ENCODE data around the gene RPGR.

The RPGR gene

DNA sequence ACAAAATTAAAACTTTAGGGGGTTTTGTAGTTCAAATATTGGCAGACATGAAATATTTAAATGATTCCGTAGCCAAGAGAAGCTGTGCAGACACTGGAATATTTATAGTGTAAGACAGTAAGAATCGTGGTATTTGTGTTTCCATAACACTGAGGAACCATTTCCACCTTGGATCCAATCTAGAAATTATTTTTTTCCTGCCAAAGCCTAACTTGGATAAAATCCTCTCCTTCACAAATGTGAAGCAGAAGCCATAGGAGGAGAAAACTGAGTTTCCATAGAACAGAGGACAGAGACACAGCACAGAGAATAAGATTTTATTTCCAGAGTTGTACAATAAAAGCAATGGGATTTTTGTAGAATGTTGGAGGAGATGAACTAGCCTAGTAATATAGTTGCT is 86.8 kb downstream of the RPGR start:
- Histone ChIP-seq H3K36me3 (ENCODE audit: insufficient read depth, low read length) (no peaks in the 10 kb centered on the region), H3K9ac (ENCODE audit: low read depth, low read length, poor library complexity, severe bottlenecking) (no peak overlapping the region), H3K4me3 (ENCODE audit: low read length, poor library complexity, severe bottlenecking) (no peak overlapping the region), H3K4me1 (ENCODE audit: insufficient read depth, low read length, poor library complexity, severe bottlenecking) (no peaks in the 10 kb centered on the region), H3K9me3 (ENCODE audit: insufficient read depth, low read depth, low read length) (no peaks in the 10 kb centered on the region), H3K4me2 (ENCODE audit: low read depth, low read length, poor library complexity, severe bottlenecking) (no peak overlapping the region), H2AFZ (ENCODE audit: low read length) (no peak overlapping the region), H3K79me2 (ENCODE audit: insufficient read depth, low read length) (no peaks in the 10 kb centered on the region), H3K9me2 (replicated peaks; ENCODE audit: low read depth, low read length) (no peaks in the 10 kb centered on the region), H3F3A (ENCODE audit: low read depth) (no peaks in the 10 kb centered on the region), H4K20me1 (ENCODE audit: insufficient read depth, low read length, poor library complexity, severe bottlenecking) (no peaks in the 10 kb centered on the region), H3K27me3 (ENCODE audit: insufficient read depth, low read length, poor library complexity, severe bottlenecking) (no peaks in the 10 kb centered on the region)
- TF ChIP-seq EZH2phosphoT487 (IDR thresholded peaks at IDR 0.05; ENCODE audit: borderline replicate concordance): no peak

DNA sequence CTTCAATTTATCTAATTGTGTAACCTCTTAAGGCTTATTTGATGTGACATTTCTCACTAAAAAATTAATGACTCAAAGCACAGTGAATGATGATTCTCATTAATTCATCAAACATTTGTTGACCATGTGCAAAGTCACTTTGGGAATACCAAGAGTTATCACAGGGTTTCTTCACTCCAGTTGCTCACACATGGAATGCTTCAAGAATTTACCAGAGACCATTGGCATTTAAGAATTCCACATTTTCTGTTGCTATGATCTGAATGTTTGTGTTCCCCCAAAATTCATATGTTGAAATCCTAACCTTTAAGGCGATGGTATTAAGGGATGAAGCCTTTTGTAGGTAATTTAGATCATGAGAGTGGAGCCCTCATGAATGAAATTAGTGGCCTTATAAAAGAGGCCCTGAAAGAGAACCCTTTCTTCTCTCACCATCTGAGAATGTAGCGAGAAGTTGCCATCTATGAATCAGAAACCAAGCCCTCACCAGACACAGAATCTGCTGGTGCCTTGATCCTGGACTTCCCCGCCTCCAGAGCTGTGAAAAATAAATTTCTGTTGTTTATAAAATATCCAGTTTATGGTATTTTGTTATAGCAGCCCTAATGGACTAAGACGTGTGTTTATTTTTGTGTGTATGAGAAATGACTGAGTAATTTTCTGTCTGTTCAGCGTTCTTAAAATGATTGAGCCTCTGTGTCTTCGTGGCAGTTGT is 90.3 kb downstream of the RPGR start:
- TF ChIP-seq, protein P1, sequence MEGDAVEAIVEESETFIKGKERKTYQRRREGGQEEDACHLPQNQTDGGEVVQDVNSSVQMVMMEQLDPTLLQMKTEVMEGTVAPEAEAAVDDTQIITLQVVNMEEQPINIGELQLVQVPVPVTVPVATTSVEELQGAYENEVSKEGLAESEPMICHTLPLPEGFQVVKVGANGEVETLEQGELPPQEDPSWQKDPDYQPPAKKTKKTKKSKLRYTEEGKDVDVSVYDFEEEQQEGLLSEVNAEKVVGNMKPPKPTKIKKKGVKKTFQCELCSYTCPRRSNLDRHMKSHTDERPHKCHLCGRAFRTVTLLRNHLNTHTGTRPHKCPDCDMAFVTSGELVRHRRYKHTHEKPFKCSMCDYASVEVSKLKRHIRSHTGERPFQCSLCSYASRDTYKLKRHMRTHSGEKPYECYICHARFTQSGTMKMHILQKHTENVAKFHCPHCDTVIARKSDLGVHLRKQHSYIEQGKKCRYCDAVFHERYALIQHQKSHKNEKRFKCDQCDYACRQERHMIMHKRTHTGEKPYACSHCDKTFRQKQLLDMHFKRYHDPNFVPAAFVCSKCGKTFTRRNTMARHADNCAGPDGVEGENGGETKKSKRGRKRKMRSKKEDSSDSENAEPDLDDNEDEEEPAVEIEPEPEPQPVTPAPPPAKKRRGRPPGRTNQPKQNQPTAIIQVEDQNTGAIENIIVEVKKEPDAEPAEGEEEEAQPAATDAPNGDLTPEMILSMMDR (conservative IDR thresholded peaks at IDR 0.05; ENCODE audit: low read length): no peak
- no peak for TF ChIP-seq EZH2phosphoT487 (IDR thresholded peaks at IDR 0.05; ENCODE audit: borderline replicate concordance)
- Histone ChIP-seq H3K4me3 (ENCODE audit: low read length, poor library complexity, severe bottlenecking) (no peak overlapping the region), H3K9me2 (replicated peaks; ENCODE audit: low read depth, low read length) (no peaks in the 10 kb centered on the region), H3K9me3 (ENCODE audit: insufficient read depth, low read depth, low read length) (no peaks in the 10 kb centered on the region), H3K36me3 (ENCODE audit: insufficient read depth, low read length) (no peaks in the 10 kb centered on the region), H3F3A (ENCODE audit: low read depth) (no peaks in the 10 kb centered on the region), H3K4me2 (ENCODE audit: low read depth, low read length, poor library complexity, severe bottlenecking) (no peak overlapping the region), H3K79me2 (ENCODE audit: insufficient read depth, low read length) (no peaks in the 10 kb centered on the region), H3K27me3 (ENCODE audit: insufficient read depth, low read length, poor library complexity, severe bottlenecking) (no peaks in the 10 kb centered on the region), H3K4me1 (ENCODE audit: insufficient read depth, low read length, poor library complexity, severe bottlenecking) (no peaks in the 10 kb centered on the region), H3K9ac (ENCODE audit: low read depth, low read length, poor library complexity, severe bottlenecking) (no peak overlapping the region), H2AFZ (ENCODE audit: low read length) (no peak overlapping the region), H4K20me1 (ENCODE audit: insufficient read depth, low read length, poor library complexity, severe bottlenecking) (no peaks in the 10 kb centered on the region)

DNA sequence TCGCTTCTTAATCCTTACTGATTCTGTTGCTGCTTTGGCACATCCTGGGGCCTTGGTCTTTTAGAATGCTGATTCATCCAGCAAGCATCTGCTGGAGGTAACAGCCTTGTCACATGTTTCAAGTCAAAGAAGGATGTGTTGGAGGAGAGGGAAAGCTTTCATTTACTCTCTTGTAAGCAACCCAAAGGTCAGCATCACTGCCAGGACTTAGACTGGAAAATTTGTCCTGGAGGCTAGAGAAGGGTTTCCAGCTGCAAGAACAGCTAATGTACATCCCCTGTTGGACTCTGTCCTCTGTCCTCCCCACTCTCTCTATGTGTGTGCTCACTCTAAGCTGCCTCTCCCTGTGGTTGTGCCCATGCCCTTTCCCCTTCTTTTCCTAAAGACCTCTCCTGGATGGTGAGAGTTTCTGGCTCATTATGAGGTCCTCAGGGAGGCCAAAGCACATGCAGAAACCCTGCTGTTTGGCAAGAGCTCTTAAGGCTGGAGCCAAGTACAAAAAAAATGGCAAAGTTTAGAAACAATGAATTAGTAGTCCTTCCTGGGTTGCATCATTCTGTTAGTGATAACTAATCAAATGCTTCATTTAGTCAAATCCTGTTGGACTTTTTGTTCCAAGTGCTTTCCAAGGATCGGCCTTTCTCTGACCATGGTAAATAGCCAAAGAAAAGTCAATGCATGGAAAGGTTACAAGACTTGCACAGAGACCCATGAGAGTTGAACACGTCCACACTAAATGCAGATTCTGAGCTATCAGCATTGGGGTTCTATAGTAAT is 93.2 kb downstream of the RPGR start:
- Histone ChIP-seq H3K36me3 (ENCODE audit: insufficient read depth, low read length) (no peaks in the 10 kb centered on the region), H3K9me3 (ENCODE audit: insufficient read depth, low read depth, low read length) (no peaks in the 10 kb centered on the region), H3K4me2 (ENCODE audit: low read depth, low read length, poor library complexity, severe bottlenecking) (no peak overlapping the region), H3K9me2 (replicated peaks; ENCODE audit: low read depth, low read length) (no peaks in the 10 kb centered on the region), H3F3A (ENCODE audit: low read depth) (no peaks in the 10 kb centered on the region), H4K20me1 (ENCODE audit: insufficient read depth, low read length, poor library complexity, severe bottlenecking) (no peaks in the 10 kb centered on the region), H3K9ac (ENCODE audit: low read depth, low read length, poor library complexity, severe bottlenecking) (no peak overlapping the region), H3K4me3 (ENCODE audit: low read length, poor library complexity, severe bottlenecking) (no peak overlapping the region), H3K4me1 (ENCODE audit: insufficient read depth, low read length, poor library complexity, severe bottlenecking) (no peaks in the 10 kb centered on the region), H3K79me2 (ENCODE audit: insufficient read depth, low read length) (no peaks in the 10 kb centered on the region), H3K27me3 (ENCODE audit: insufficient read depth, low read length, poor library complexity, severe bottlenecking) (no peaks in the 10 kb centered on the region), H2AFZ (ENCODE audit: low read length) (peak overlapping the region; percentile 63; the same call in 1 of the 2 replicates)
- TF ChIP-seq, protein P1 (conservative IDR thresholded peaks at IDR 0.05; ENCODE audit: low read length): no peak
- no peak for TF ChIP-seq EZH2phosphoT487 (IDR thresholded peaks at IDR 0.05; ENCODE audit: borderline replicate concordance)
